ENCODE results near the gene INTS3. TPM values are rescaled to one million over a fixed set of nuclear protein-coding genes. Genes with fewer than 3 reads are reported as not detected.

The INTS3 gene
- total and polyA plus RNA-seq, 2 of the 8 experiments (the other 6 are each of a cell fraction or from before 2014, with no cell fraction given): 66.8 to 93.2 TPM

- Histone ChIP-seq H3K9me3 (ENCODE audit: insufficient read depth in 2 of 2, low read depth in 1 of 2, low read length in 1 of 2) (no peaks in the 10 kb centered on the region), H2AFZ (ENCODE audit: low read length) (no peak overlapping the region), H2BK12ac (ENCODE audit: low read depth, low read length) (no peak overlapping the region), H2BK15ac (ENCODE audit: low read length) (no peak overlapping the region), H3K14ac (ENCODE audit: insufficient read length) (no peak overlapping the region), H4K20me1 (replicated peaks in 1 of 2; ENCODE audit: control insufficient read depth in 1 of 2, insufficient read depth in 2 of 2, low read length in 2 of 2) (no peaks in the 10 kb centered on the region), H3K56ac (replicated peaks; ENCODE audit: insufficient read length, low read depth, low read length) (no peak overlapping the region), H3K79me1 (ENCODE audit: low read depth, low read length) (no peaks in the 10 kb centered on the region; the same call in 1 of the 2 replicates), H3K27me3 (replicated peaks in 1 of 4; ENCODE audit: control insufficient read depth in 3 of 4, extremely low read depth in 1 of 4, insufficient read depth in 3 of 4, low read length in 3 of 4) (no peaks in the 10 kb centered on the region), H3K4me1 (replicated peaks in 1 of 4; ENCODE audit: control insufficient read depth in 3 of 4, insufficient read depth in 4 of 4, low read length in 3 of 4) (no peaks in the 10 kb centered on the region), H2BK5ac (ENCODE audit: low read depth, low read length) (no peak overlapping the region), H3K4ac (replicated peaks; ENCODE audit: insufficient read length, low read depth, low read length) (no peak overlapping the region), H3K23ac (ENCODE audit: insufficient read length) (no peak overlapping the region), H3K18ac (ENCODE audit: extremely low read depth, low read length) (no peak overlapping the region), H4K91ac (replicated peaks; ENCODE audit: insufficient read length, low read length) (no peak overlapping the region), H3K9ac (replicated peaks in 1 of 4; ENCODE audit: extremely low read depth in 1 of 4, low read depth in 3 of 4, low read length in 3 of 4) (no peak overlapping the region), H3K27ac (ENCODE audit: low read depth, low read length) (no peak overlapping the region), H2BK120ac (replicated peaks; ENCODE audit: low read depth, low read length) (no peak overlapping the region), H2BK20ac (ENCODE audit: low read length) (no peak overlapping the region), H3K4me2 (ENCODE audit: insufficient read depth in 1 of 2, low read depth in 2 of 2, low read length in 2 of 2) (no peak overlapping the region), H4K8ac (ENCODE audit: extremely low read depth, insufficient read depth, low read length) (no peak overlapping the region), H4K5ac (ENCODE audit: insufficient read length, low read depth, low read length) (no peak overlapping the region), H3K23me2 (ENCODE audit: low read depth, low read length) (no peaks in the 10 kb centered on the region), H2AK5ac (ENCODE audit: low read depth, low read length) (no peak overlapping the region), H3K4me3 (ENCODE audit: extremely low read depth in 1 of 4, insufficient read depth in 2 of 4, low read depth in 3 of 4, low read length in 4 of 4) (no peak overlapping the region), H3K36me3 (ENCODE audit: control insufficient read depth in 2 of 4, insufficient read depth in 4 of 4, low read length in 3 of 4) (peaks cover 12 to 55% (median 29%) of the 10 kb centered on the region in 4 experiments), H3K79me2 (ENCODE audit: control insufficient read depth in 1 of 2, insufficient read depth in 2 of 2, low read length in 2 of 2) (peaks cover 0 to 3% of the 10 kb centered on the region in 2 experiments; a peak in 1 of 4 replicates)
- DNase-seq (ENCODE audit: low read depth in 1 of 2, low spot score in 2 of 2) (no peak), FAIRE-seq (no peak)
- 88% methylated on average over 2 of the region's 2 CpGs; no CpG with 5 or more reads in 1 of the 2 experiments for WGBS, 2 experiments (ENCODE audit: extremely low coverage in 1 of 2, insufficient coverage in 1 of 2, insufficient read length in 1 of 2, insufficient replicate concordance in 2 of 2, low coverage in 1 of 2, low lambda C conversion rate in 2 of 2, missing lambda C conversion rate in 1 of 2)
- POLR2A ChIA-PET (ENCODE audit: partially characterized antibody): interaction anchor here (0.8 kb wide), 1 partner anchor 140 kb away, joined by 3 read pairs; the partner anchor contains the start of gene CRTC2
- CTCF ChIA-PET (ENCODE audit: partially characterized antibody): interaction anchor here (0.6 to 1.8 kb wide), 4 partner anchors 19 to 128 kb away, joined by 3 to 7 read pairs (median 4); partner anchors contain the start of gene DENND4B
- no peak for TF ChIP-seq TAF1 (IDR thresholded peaks at IDR 0.05; ENCODE audit: low read depth, low read length)
Measured at GRCh38 chr1:153818876-153819275, 91.0 kb downstream of the INTS3 start.

Measured in H1 (cell line).